Measurements from ENCODE around the gene DUSP5.

Gene DUSP5

GRCh38 chr10:110479710-110480109 is 18.0 kb upstream of the DUSP5 start:
- intact Hi-C loops (cut with DNase I) = no loop called here
- peak in 1 of 10 donors; percentile 35 for DNase-seq

GRCh38 chr10:110480387-110480786 is 17.3 kb upstream of the DUSP5 start:
- intact Hi-C loops (cut with DNase I) = no loop called here
- no peak for DNase-seq

GRCh38 chr10:110481919-110482318 is 15.8 kb upstream of the DUSP5 start:
- no peak for DNase-seq
- intact Hi-C loops (cut with DNase I) = no loop called here

- intact Hi-C loops (cut with DNase I) = no loop called here
- DNase-seq = no peak
Observed at GRCh38 chr10:110483633-110484032, 14.1 kb upstream of the DUSP5 start.

- intact Hi-C loops (cut with DNase I) = no loop called here
- no peak for DNase-seq
Observed at GRCh38 chr10:110485541-110485940, 12.2 kb upstream of the DUSP5 start.

GRCh38 chr10:110486680-110487410 is 10.9 kb upstream of the DUSP5 start:
- no peak for DNase-seq
- intact Hi-C loops (cut with DNase I) = no loop called here

- intact Hi-C loops (cut with DNase I) = no loop called here
- no peak for DNase-seq
Observed at GRCh38 chr10:110487411-110488331, 10.0 kb upstream of the DUSP5 start.

GRCh38 chr10:110488332-110488681 is 9.4 kb upstream of the DUSP5 start:
- intact Hi-C loops (cut with DNase I) = no loop called here

GRCh38 chr10:110488940-110489339 is 8.8 kb upstream of the DUSP5 start:
- DNase-seq = no peak
- intact Hi-C loops (cut with DNase I) = no loop called here

More at GRCh38 chr10:110488332-110488681, 9.4 kb upstream of the DUSP5 start:
- DNase-seq = no peak

GRCh38 chr10:110490640-110491039 is 7.1 kb upstream of the DUSP5 start:
- intact Hi-C loops (cut with DNase I) = no loop called here
- DNase-seq = no peak

- peak in 1 of 10 donors; percentile 6 for DNase-seq
- intact Hi-C loops (cut with DNase I) = no loop called here
Observed at GRCh38 chr10:110491346-110491745, 6.4 kb upstream of the DUSP5 start.

GRCh38 chr10:110492069-110492822 is 5.5 kb upstream of the DUSP5 start:
- no peak for DNase-seq
- intact Hi-C loops (cut with DNase I) = no loop called here

GRCh38 chr10:110493832-110494426 is 3.8 kb upstream of the DUSP5 start:
- intact Hi-C loops (cut with DNase I) = no loop called here

GRCh38 chr10:110494532-110494931 is 3.2 kb upstream of the DUSP5 start:
- DNase-seq = peak in 1 of 10 donors; percentile 47
- intact Hi-C loops (cut with DNase I) = no loop called here

More at GRCh38 chr10:110493832-110494426, 3.8 kb upstream of the DUSP5 start:
- DNase-seq = peak in 1 of 10 donors; percentile 7

GRCh38 chr10:110495731-110496552 is 1.8 kb upstream of the DUSP5 start:
- intact Hi-C loops (cut with DNase I) = no loop called here
- DNase-seq = peak in 9 of 10 donors; percentile 15 to 96 (median 65)

- DNase-seq = peak in 1 of 10 donors; percentile 65
Observed at GRCh38 chr10:110496553-110497437, 912 bp upstream of the DUSP5 start.

GRCh38 chr10:110498087-110498981 is 627 bp downstream of the DUSP5 start:
- intact Hi-C loops (cut with DNase I) = no loop called here
- DNase-seq = peak in 8 of 10 donors; percentile 16 to 92 (median 40)

More at GRCh38 chr10:110496553-110497437, 912 bp upstream of the DUSP5 start:
- intact Hi-C loops (cut with DNase I) = loop anchor here (1.0 kb wide), 1 partner anchor 185 kb away; no protein-coding TSS in a partner anchor

Data from posterior cingulate gyrus (tissue), 11 donors.